KMS-11 (cell line): ENCODE results near the gene TNFAIP8L1.

Experiments
- H2AFZ ChIP-seq: fragments of 200-600 bp; sonication (generic); 2 replicates; pipeline ENCODE4 v1.6.1; 2016; ENCODE audit warnings: antibody characterized with exemption, mixed run types, low read depth
- H3K27ac ChIP-seq: fragments of 200-600 bp; sonication (generic); 2 replicates; pipeline ENCODE4 v1.6.1; 2016; ENCODE audit warnings: mild to moderate bottlenecking, mixed run types
- H3K27me3 ChIP-seq: fragments of 200-600 bp; sonication (generic); 2 replicates; pipeline ENCODE4 v1.6.1; 2017; ENCODE audit warnings: mild to moderate bottlenecking, low read depth, mixed run types, moderate library complexity; ENCODE audit not compliant: insufficient read depth
- H3K36me3 ChIP-seq: fragments of 200-600 bp; sonication (generic); 2 replicates; pipeline ENCODE4 v1.6.1; 2017; ENCODE audit warnings: mild to moderate bottlenecking, mixed run types; ENCODE audit not compliant: insufficient read depth
- H3K4me1 ChIP-seq: fragments of 200-600 bp; sonication (generic); 2 replicates; pipeline ENCODE4 v1.6.1; 2016; ENCODE audit warnings: mild to moderate bottlenecking, low read depth, mixed run types; ENCODE audit not compliant: poor library complexity, severe bottlenecking
- H3K4me2 ChIP-seq: fragments of 200-600 bp; sonication (generic); 2 replicates; pipeline ENCODE4 v1.7.0; 2016; ENCODE audit warnings: mild to moderate bottlenecking, mixed run types
- H3K4me3 ChIP-seq: fragments of 200-600 bp; sonication (generic); IDR thresholded peaks from 2 replicates; pipeline ENCODE4 v1.6.1; 2017; ENCODE audit warnings: low read depth, low read length, mixed read lengths; ENCODE audit not compliant: insufficient read depth
- H3K79me2 ChIP-seq: fragments of 200-600 bp; sonication (generic); 2 replicates; pipeline ENCODE4 v1.6.1; 2016; ENCODE audit warnings: low read depth, mixed run types; ENCODE audit not compliant: insufficient read depth
- H3K9ac ChIP-seq: fragments of 200-600 bp; sonication (generic); 2 replicates; pipeline ENCODE4 v1.6.1; 2016; ENCODE audit warnings: mild to moderate bottlenecking, mixed run types
- H4K20me1 ChIP-seq: fragments of 200-600 bp; sonication (generic); 2 replicates; pipeline ENCODE4 v1.6.1; 2016; ENCODE audit warnings: mild to moderate bottlenecking, mixed run types; ENCODE audit not compliant: insufficient read depth
- CTCF ChIP-seq: fragments of 200-600 bp; sonication (generic); conservative IDR thresholded peaks from 2 replicates; pipeline ENCODE4 v1.6.1; 2017; ENCODE audit warnings: low read depth, mild to moderate bottlenecking, antibody characterized with exemption, low read length, moderate library complexity, mixed read lengths

Gene TNFAIP8L1

GRCh38 chr19:4600893-4601292, 38.4 kb upstream of the TNFAIP8L1 start:
- no peaks in the 10 kb centered on the region for H3K4me1 ChIP-seq
- no peaks in the 10 kb centered on the region for H3K36me3 ChIP-seq
- no peak overlapping the region for H3K27ac ChIP-seq
- H3K4me2 ChIP-seq, result no peak overlapping the region
- no peak for TF ChIP-seq CTCF
- peaks cover 33% of the 10 kb centered on the region for H3K27me3 ChIP-seq
- no peak overlapping the region for H3K9ac ChIP-seq
- no peak overlapping the region for H3K4me3 ChIP-seq
- H2AFZ ChIP-seq, result no peak overlapping the region
- no peaks in the 10 kb centered on the region for H3K79me2 ChIP-seq
- no peaks in the 10 kb centered on the region for H4K20me1 ChIP-seq

- Histone ChIP-seq H3K27me3 (peaks cover 21% of the 10 kb centered on the region; the same call in 1 of the 2 replicates), H3K4me3 (no peak overlapping the region), H2AFZ (no peak overlapping the region), H3K9ac (no peak overlapping the region), H3K27ac (no peak overlapping the region), H3K4me1 (no peaks in the 10 kb centered on the region), H3K36me3 (no peaks in the 10 kb centered on the region), H3K4me2 (no peak overlapping the region), H3K79me2 (no peaks in the 10 kb centered on the region), H4K20me1 (no peaks in the 10 kb centered on the region)
- no peak for TF ChIP-seq CTCF
Observed at GRCh38 chr19:4602173-4602788, 37.0 kb upstream of the TNFAIP8L1 start.

GRCh38 chr19:4602915-4603314, 36.4 kb upstream of the TNFAIP8L1 start:
- Histone ChIP-seq H2AFZ (no peak overlapping the region), H3K36me3 (no peaks in the 10 kb centered on the region), H3K9ac (no peak overlapping the region), H3K79me2 (no peaks in the 10 kb centered on the region), H3K4me3 (no peak overlapping the region), H3K27me3 (peaks cover 19% of the 10 kb centered on the region; the same call in 1 of the 2 replicates), H4K20me1 (no peaks in the 10 kb centered on the region), H3K4me1 (no peaks in the 10 kb centered on the region), H3K27ac (no peak overlapping the region), H3K4me2 (no peak overlapping the region)
- no peak for TF ChIP-seq CTCF

GRCh38 chr19:4604912-4605311, 34.4 kb upstream of the TNFAIP8L1 start:
- H3K27me3 ChIP-seq, result peaks cover 20% of the 10 kb centered on the region
- no peaks in the 10 kb centered on the region for H3K4me1 ChIP-seq
- no peak for TF ChIP-seq CTCF
- no peaks in the 10 kb centered on the region for H3K79me2 ChIP-seq
- no peak overlapping the region for H3K27ac ChIP-seq
- no peak overlapping the region for H3K4me3 ChIP-seq
- H2AFZ ChIP-seq, result no peak overlapping the region
- no peaks in the 10 kb centered on the region for H3K36me3 ChIP-seq
- no peaks in the 10 kb centered on the region for H4K20me1 ChIP-seq
- H3K9ac ChIP-seq, result no peak overlapping the region
- H3K4me2 ChIP-seq, result no peak overlapping the region
